ENCODE measurements around the gene TAL1.

TAL1 gene

GRCh38 chr1:47229031-47229885 is 2.8 kb downstream of the TAL1 start:
- no peak for DNase-seq

- no peak for DNase-seq
Observed at GRCh38 chr1:47228644-47229030, 3.4 kb downstream of the TAL1 start.

DNA sequence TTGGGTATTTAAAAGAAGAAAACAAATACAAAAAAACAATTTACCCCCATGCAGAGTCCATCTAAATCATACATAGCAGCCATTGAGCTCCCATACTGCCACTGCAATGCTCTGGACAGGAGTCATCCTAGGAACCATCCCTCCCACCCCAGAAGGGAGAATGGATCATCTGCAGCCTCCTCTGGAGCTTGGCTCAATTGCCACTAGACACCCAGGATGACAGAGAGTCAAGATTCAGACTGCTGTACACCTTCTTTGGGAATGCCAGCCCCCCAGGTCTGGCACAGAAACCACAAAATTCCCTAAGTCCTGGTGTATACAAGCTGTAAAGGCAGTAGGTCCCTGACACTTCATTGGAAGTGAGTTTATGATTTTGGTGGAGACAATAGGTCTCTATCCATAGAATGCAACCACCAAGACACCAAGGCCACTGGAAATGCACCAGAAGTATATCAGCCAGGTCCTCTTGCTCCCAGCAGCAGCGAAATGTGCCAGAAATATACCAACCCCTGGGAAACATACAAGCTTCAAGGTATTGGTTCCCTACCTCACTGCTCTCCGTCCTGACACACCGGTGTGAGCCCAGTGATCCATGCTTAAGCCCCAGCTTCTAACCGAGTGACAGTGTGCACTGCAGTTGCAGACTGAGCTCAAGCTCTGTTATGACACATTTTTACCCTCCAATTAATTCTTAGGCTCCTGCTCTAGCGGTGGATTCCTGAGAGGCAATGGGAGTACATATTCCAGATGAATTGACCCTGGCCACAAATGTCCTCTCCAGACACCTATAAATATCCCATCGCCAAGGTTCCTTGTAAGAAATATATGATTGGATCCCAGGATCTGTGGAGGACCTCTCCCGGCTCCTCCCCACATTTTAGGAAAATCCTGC is 4.4 kb downstream of the TAL1 start:
- DNase-seq, result no peak

DNA sequence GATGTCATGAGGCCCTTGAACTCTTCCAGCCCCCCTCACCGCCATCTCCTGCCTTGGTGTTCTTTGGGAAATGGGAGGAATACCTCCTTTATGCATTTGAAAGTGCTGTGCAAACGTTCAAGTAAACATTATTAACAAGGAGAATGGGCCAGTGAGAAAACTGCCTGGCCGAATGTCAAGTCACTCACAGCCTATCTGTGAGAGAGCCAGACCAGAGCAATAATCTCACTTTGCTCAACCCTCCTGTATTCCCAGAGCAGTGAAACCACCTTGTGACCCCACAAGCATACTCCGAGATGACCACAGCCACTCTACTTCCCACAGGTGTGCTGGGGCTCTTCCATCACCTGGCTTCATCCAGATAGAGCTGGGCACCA is 5.2 kb downstream of the TAL1 start:
- no peak for DNase-seq

GRCh38 chr1:47226121-47226838 is 5.7 kb downstream of the TAL1 start:
- DNase-seq, result no peak

- no peak for DNase-seq
Observed at GRCh38 chr1:47225430-47226100, 6.5 kb downstream of the TAL1 start.

GRCh38 chr1:47224676-47225399 is 7.2 kb downstream of the TAL1 start:
- DNase-seq, result no peak

DNA sequence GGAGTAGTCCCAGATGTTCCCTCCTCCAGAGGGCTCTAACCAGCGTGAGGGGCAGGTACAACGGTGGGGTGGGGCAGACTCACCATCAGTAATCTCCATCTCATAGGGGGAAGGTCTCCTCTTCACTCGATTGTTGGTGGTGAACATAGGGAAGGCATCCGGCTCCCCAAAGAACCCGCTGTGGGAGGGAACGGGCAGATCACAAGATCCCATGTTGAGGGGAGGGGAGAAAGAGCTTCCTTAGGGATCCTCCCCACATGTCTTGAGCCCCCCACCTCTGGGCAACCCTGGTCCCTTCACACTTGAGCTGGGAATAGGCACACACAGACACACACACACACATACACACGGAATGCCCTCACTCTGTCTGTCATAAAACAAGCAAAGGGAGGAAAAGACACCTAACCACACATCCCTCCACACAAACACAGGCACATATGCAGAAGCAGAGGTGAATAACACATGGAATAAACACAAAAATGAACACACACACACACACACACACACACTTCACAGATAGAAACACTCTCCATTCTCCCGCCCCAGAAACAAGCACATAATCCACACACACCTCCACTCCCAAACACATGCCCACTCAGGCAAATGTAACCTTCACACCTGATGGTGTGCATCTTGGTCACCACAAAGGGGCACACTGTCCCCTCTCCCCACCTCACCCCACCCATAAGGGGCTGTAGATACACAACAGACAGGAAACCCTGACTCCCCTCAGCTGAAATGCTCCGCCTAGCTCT is 7.9 kb downstream of the TAL1 start:
- DNase-seq, result no peak

DNA sequence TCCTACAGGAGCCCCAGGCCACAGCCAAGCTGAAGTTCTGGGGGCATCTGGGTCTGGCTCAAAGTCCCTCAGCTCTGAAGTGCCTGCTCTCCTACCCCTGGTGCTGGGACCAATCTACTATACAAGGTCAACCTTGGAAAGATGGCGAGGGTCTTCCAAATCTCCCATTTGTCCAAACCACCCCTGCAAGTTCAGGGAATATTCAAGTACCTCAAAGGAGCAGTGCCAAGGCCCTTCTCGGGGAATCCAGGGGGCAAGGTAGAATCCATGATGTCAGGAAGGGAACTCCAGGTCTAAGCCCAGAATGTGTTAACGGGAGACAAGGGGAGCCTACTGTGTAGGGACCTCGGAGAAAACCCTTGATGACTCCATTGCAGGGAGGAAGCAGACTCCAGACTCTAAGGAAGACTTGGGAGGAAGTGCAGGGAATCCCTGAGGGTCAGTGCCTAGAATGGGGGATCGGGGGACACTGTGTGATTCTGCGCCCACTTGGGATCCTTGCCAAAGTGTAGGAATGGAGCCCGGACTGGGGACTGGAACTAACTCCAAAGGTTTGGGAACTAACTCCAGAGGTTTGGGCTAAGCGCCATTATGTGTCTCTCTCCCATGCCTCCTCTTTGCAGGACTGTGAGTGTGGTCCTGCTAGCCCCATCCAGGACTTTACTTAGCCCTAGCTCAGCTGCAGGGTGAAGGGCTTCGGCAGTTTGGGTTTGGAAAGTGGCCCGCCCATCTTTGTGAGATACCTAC is 8.7 kb downstream of the TAL1 start:
- DNase-seq, result no peak

DNA sequence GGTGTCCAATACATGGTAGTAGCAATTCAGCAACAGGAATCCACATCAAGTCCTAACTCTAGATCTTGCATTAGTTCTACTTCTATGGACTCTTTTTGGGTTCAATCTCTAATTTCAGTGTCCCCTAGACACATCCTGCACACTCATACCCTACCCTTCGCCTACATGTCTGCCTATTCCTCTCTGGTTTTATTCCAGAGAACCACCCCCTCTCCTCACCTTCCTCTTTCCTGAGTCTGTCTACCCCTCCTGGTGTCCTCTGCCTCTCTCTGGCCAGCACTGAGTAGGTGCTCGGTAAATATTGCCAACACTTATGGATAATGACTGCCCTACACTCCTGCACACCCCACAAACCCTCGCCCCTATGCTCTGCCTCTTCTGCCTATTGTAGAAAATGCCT is 9.5 kb downstream of the TAL1 start:
- no peak for DNase-seq

GRCh38 chr1:47219590-47220220 is 12.3 kb downstream of the TAL1 start:
- DNase-seq, result no peak

GRCh38 chr1:47219001-47219400 is 13.0 kb downstream of the TAL1 start:
- DNase-seq, result no peak

GRCh38 chr1:47216278-47217059 is 15.6 kb downstream of the TAL1 start:
- DNase-seq, result no peak

DNA sequence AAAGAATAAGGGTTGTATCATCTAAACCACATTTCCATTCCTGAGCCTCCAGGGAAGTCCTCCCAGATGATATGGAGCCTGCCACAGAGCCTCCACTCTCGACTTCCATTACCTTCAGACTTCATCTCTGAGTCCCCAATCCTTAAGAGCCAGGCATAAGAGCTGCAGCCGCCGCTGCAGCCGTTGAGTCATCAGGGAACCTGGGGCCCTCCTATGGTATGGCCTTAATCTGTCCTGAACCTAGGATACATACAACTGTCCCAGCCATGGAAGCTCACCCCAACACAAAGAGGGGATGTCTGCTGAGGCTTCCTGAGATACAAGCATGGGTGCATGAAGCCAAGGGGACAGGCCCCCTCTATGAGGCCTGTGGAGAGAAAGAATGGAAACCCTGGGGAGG is 16.3 kb downstream of the TAL1 start:
- no peak for DNase-seq

DNA sequence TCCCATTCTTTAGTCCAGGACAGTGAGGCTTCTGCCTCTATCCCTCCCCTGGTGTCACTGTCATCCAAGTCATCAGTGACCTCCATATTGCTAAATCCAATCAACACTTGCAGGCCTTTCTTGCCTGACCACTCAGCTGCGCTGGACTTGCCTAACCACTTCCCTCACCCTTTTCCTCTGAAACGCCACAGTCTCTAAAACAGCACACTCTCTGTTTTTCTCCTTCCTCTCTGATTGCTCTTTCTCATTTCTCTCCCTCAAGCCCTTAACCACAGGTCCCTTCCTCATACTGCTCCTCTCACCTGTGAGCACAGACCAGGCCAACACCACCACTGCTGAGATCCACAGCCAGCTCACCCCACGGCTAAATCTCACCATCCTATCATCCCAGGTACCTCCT is 17.5 kb downstream of the TAL1 start:
- DNase-seq, result no peak

GRCh38 chr1:47213230-47213963 is 18.6 kb downstream of the TAL1 start:
- no peak for DNase-seq

GRCh38 chr1:47212636-47213229 is 19.3 kb downstream of the TAL1 start:
- no peak for DNase-seq

DNA sequence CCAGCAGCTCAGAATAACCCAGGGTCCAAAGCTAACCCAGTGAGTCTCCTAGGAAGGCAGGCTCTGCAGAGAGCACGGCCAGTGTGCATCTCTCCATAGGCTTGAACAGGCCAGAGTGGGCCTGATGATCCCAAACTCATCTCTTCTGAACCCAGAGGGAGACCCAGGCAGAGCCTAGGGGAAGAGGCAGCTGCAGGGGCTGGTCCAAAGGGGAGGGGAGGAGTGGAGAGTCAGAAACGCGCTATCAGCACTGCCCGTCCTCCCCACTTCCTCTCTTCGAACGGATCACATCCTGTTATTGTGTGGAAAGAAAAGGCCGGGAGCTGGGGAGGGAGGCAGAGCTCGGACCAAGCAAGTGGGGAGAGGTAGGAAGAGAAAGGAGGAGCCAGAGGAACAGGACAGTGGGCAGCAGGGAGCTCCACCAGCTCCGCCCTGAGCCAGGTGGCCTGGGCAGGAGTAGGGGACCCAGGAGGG is 20.2 kb downstream of the TAL1 start:
- no peak for DNase-seq
